ENCODE data around the gene HOXD13. TPM values are rescaled to one million over a fixed set of nuclear protein-coding genes. Genes with fewer than 3 reads are reported as not detected.

HOXD13 gene
- total and polyA plus RNA-seq, 2 of the 8 experiments (the other 6 are each of a cell fraction or from before 2014, with no cell fraction given) = not detected

GRCh38 chr2:176101216-176101830 lies 8.8 kb downstream of the HOXD13 start:
- Histone ChIP-seq H2AK5ac (ENCODE audit: low read depth, low read length) (no peak overlapping the region), H3K4ac (replicated peaks; ENCODE audit: insufficient read length, low read depth, low read length) (no peak overlapping the region), H4K5ac (ENCODE audit: insufficient read length, low read depth, low read length) (no peak overlapping the region), H3K4me3 (ENCODE audit: extremely low read depth in 1 of 4, insufficient read depth in 2 of 4, low read depth in 3 of 4, low read length in 4 of 4) (no peak overlapping the region), H2BK20ac (ENCODE audit: low read length) (no peak overlapping the region), H3K79me2 (ENCODE audit: control insufficient read depth in 1 of 2, insufficient read depth in 2 of 2, low read length in 2 of 2) (no peaks in the 10 kb centered on the region), H3K4me2 (ENCODE audit: insufficient read depth in 1 of 2, low read depth in 2 of 2, low read length in 2 of 2) (no peak overlapping the region), H3K79me1 (ENCODE audit: low read depth, low read length) (no peaks in the 10 kb centered on the region), H2BK12ac (ENCODE audit: low read depth, low read length) (no peak overlapping the region), H3K23me2 (ENCODE audit: low read depth, low read length) (peaks cover 8% of the 10 kb centered on the region), H3K36me3 (ENCODE audit: control insufficient read depth in 2 of 4, insufficient read depth in 4 of 4, low read length in 3 of 4) (no peaks in the 10 kb centered on the region; a peak in 1 of 8 replicates), H3K14ac (ENCODE audit: insufficient read length) (no peak overlapping the region), H3K4me1 (replicated peaks in 1 of 4; ENCODE audit: control insufficient read depth in 3 of 4, insufficient read depth in 4 of 4, low read length in 3 of 4) (peaks cover 0 to 36% (median 19%) of the 10 kb centered on the region in 4 experiments; a peak in 6 of 7 replicates), H2BK5ac (ENCODE audit: low read depth, low read length) (no peak overlapping the region), H3K27ac (ENCODE audit: low read depth, low read length) (no peak overlapping the region), H3K9ac (replicated peaks in 1 of 4; ENCODE audit: extremely low read depth in 1 of 4, low read depth in 3 of 4, low read length in 3 of 4) (no peak overlapping the region), H4K8ac (ENCODE audit: extremely low read depth, insufficient read depth, low read length) (no peak overlapping the region), H3K9me3 (ENCODE audit: insufficient read depth in 2 of 2, low read depth in 1 of 2, low read length in 1 of 2) (no peaks in the 10 kb centered on the region), H3K27me3 (replicated peaks in 1 of 4; ENCODE audit: control insufficient read depth in 3 of 4, extremely low read depth in 1 of 4, insufficient read depth in 3 of 4, low read length in 3 of 4) (peaks cover 86 to 99% (median 95%) of the 10 kb centered on the region in 4 experiments), H3K18ac (ENCODE audit: extremely low read depth, low read length) (no peak overlapping the region), H4K91ac (replicated peaks; ENCODE audit: insufficient read length, low read length) (no peak overlapping the region), H2BK15ac (ENCODE audit: low read length) (no peak overlapping the region), H2BK120ac (replicated peaks; ENCODE audit: low read depth, low read length) (no peak overlapping the region), H3K23ac (ENCODE audit: insufficient read length) (no peak overlapping the region), H2AFZ (ENCODE audit: low read length) (no peak overlapping the region), H4K20me1 (replicated peaks in 1 of 2; ENCODE audit: control insufficient read depth in 1 of 2, insufficient read depth in 2 of 2, low read length in 2 of 2) (peaks cover 11 to 42% of the 10 kb centered on the region in 2 experiments), H3K56ac (replicated peaks; ENCODE audit: insufficient read length, low read depth, low read length) (no peak overlapping the region)
- DNase-seq (ENCODE audit: low read depth in 1 of 2, low spot score in 2 of 2) (peak in 1 of 2 experiments; percentile 45), FAIRE-seq (no peak)
- CTCF ChIA-PET (ENCODE audit: partially characterized antibody) = interaction anchor here (0.7 to 4.6 kb wide), 9 partner anchors 10 to 60 kb away, joined by 3 to 20 read pairs (median 6); no protein-coding TSS in a partner anchor
- 24% methylated on average over 2 of the region's 2 CpGs; no CpG with 5 or more reads in 1 of the 2 experiments for WGBS, 2 experiments (ENCODE audit: extremely low coverage in 1 of 2, insufficient coverage in 1 of 2, insufficient read length in 1 of 2, insufficient replicate concordance in 2 of 2, low coverage in 1 of 2, low lambda C conversion rate in 2 of 2, missing lambda C conversion rate in 1 of 2)
- POLR2A ChIA-PET (ENCODE audit: partially characterized antibody) = no interaction called here
- TF ChIP-seq GABPA (IDR thresholded peaks at IDR 0.05; ENCODE audit: borderline replicate concordance, insufficient read depth, low read length) (no peak), TCF12 (IDR thresholded peaks at IDR 0.05; ENCODE audit: low read depth, low read length) (no peak)

Data from H1 (cell line).